WTC11 (cell line): ENCODE data around the gene KLHL22. TPM values are rescaled to one million over a fixed set of nuclear protein-coding genes. Genes with fewer than 3 reads are reported as not detected.

ENCODE experiments used
- ATAC-seq: fragments of 200-7000 bp; cut with Tn5 transposase; 2 replicates; pipeline ENCODE4 v1.10.0; 2021; ENCODE audit warnings: mild to moderate bottlenecking, moderate library complexity
- CTCF ChIA-PET: fragments of 300-600 bp; sonication (Branson Sonifier 250); formaldehyde crosslinking; loops from one replicate; lab custom pipeline; 2021; ENCODE audit warnings: antibody characterized with exemption; lab: Charles Lee
- POLR2A ChIA-PET: fragments of 350-600 bp; sonication (Branson Sonifier 250); formaldehyde crosslinking; loops from one replicate; lab custom pipeline; 2021; ENCODE audit warnings: antibody characterized with exemption; lab: Charles Lee
- DNase-seq: peaks from one replicate; pipeline ENCODE4 v3.0.0; 2021; ENCODE audit warnings: low spot score
- H3K27ac Mint-ChIP-seq: 2 replicates; pipeline ENCODE4 v1.8.0; 2021; ENCODE audit warnings: mixed read lengths
- H3K27me3 Mint-ChIP-seq: 2 replicates; pipeline ENCODE4 v1.8.0; 2021; ENCODE audit warnings: low read depth, mild to moderate bottlenecking, moderate library complexity, mixed read lengths
- H3K36me3 Mint-ChIP-seq: 2 replicates; pipeline ENCODE4 v1.8.0; 2021; ENCODE audit warnings: mixed read lengths
- H3K4me1 Mint-ChIP-seq: 2 replicates; pipeline ENCODE4 v1.8.0; 2022; ENCODE audit warnings: mixed read lengths
- H3K4me3 Mint-ChIP-seq: 2 replicates; pipeline ENCODE4 v1.8.0; 2021; ENCODE audit warnings: mild to moderate bottlenecking, moderate library complexity, mixed read lengths
- H3K9me3 Mint-ChIP-seq: 2 replicates; pipeline ENCODE4 v1.8.0; 2021; ENCODE audit warnings: mixed read lengths
- AFF4 ChIP-seq: sonication (generic); formaldehyde crosslinking; IDR thresholded peaks from 2 replicates; pipeline ENCODE4 v1.8.1; 2023; ENCODE audit warnings: mild to moderate bottlenecking, missing genetic modification reagents, borderline replicate concordance
- CREM ChIP-seq: sonication (generic); formaldehyde crosslinking; IDR thresholded peaks from 2 replicates; pipeline ENCODE4 v1.8.1; 2022; ENCODE audit warnings: mild to moderate bottlenecking, missing genetic modification reagents, moderate library complexity
- EMX1 ChIP-seq: fragments of 250-450 bp; sonication (Bioruptor Pico); IDR thresholded peaks from 2 replicates; pipeline ENCODE4 v1.8.0; 2021; ENCODE audit warnings: mild to moderate bottlenecking
- ERG ChIP-seq: fragments of 250-450 bp; sonication (Bioruptor Pico); IDR thresholded peaks from 2 replicates; pipeline ENCODE4 v1.8.0; 2021; ENCODE audit warnings: mild to moderate bottlenecking
- GABPB1 ChIP-seq: sonication (generic); formaldehyde crosslinking; IDR thresholded peaks from 2 replicates; pipeline ENCODE4 v1.8.1; 2023; ENCODE audit warnings: mild to moderate bottlenecking, missing genetic modification reagents
- GTF2I ChIP-seq: fragments of 250-450 bp; sonication (Bioruptor Pico); conservative IDR thresholded peaks from 2 replicates; pipeline ENCODE4 v1.4.0; 2021; ENCODE audit warnings: mild to moderate bottlenecking
- HMGA2 ChIP-seq: fragments of 250-450 bp; sonication (Bioruptor Pico); IDR thresholded peaks from 2 replicates; pipeline ENCODE4 v1.4.0; 2021; ENCODE audit warnings: mild to moderate bottlenecking, moderate library complexity
- MYBL2 ChIP-seq: sonication (generic); formaldehyde crosslinking; IDR thresholded peaks from 2 replicates; pipeline ENCODE4 v1.8.1; 2023; ENCODE audit warnings: mild to moderate bottlenecking, moderate library complexity, missing genetic modification reagents
- NFE2L1 ChIP-seq: sonication (generic); formaldehyde crosslinking; IDR thresholded peaks from 2 replicates; pipeline ENCODE4 v1.8.1; 2023; ENCODE audit warnings: missing genetic modification reagents
- NR1H2 ChIP-seq: sonication (generic); formaldehyde crosslinking; IDR thresholded peaks from 2 replicates; pipeline ENCODE4 v1.9.0; 2021; ENCODE audit warnings: mild to moderate bottlenecking, moderate library complexity, missing genetic modification reagents
- NR2C2 ChIP-seq: sonication (generic); formaldehyde crosslinking; IDR thresholded peaks from 2 replicates; pipeline ENCODE4 v1.8.0; 2022; ENCODE audit warnings: mild to moderate bottlenecking, missing genetic modification reagents
- PRDM15 ChIP-seq: sonication (generic); formaldehyde crosslinking; IDR thresholded peaks from 2 replicates; pipeline ENCODE4 v1.8.0; 2022; ENCODE audit warnings: missing genetic modification reagents
- RELA ChIP-seq: sonication (generic); formaldehyde crosslinking; IDR thresholded peaks from 2 replicates; pipeline ENCODE4 v1.8.1; 2022; ENCODE audit warnings: missing genetic modification reagents, mild to moderate bottlenecking, borderline replicate concordance
- SMAD4 ChIP-seq: sonication (generic); formaldehyde crosslinking; IDR thresholded peaks from 2 replicates; pipeline ENCODE4 v1.8.0; 2022; ENCODE audit warnings: mild to moderate bottlenecking, missing genetic modification reagents
- SOX15 ChIP-seq: fragments of 250-450 bp; sonication (Bioruptor Pico); IDR thresholded peaks from 2 replicates; pipeline ENCODE4 v1.9.0; 2021; ENCODE audit warnings: mild to moderate bottlenecking
- STAT6 ChIP-seq: sonication (generic); formaldehyde crosslinking; conservative IDR thresholded peaks from 2 replicates; pipeline ENCODE4 v1.8.1; 2023; ENCODE audit warnings: mild to moderate bottlenecking, low read depth, missing genetic modification reagents, moderate library complexity
- TP53 ChIP-seq: sonication (generic); formaldehyde crosslinking; IDR thresholded peaks from 2 replicates; pipeline ENCODE4 v1.8.1; 2023; ENCODE audit warnings: mild to moderate bottlenecking, missing genetic modification reagents
- ZBTB21 ChIP-seq: sonication (generic); formaldehyde crosslinking; IDR thresholded peaks from 2 replicates; pipeline ENCODE4 v1.8.1; 2023; ENCODE audit warnings: mild to moderate bottlenecking, missing genetic modification reagents, borderline replicate concordance
- ZNF121 ChIP-seq: sonication (generic); formaldehyde crosslinking; IDR thresholded peaks from 2 replicates; pipeline ENCODE4 v1.8.0; 2023; ENCODE audit warnings: missing genetic modification reagents
- ZNF281 ChIP-seq: sonication (generic); formaldehyde crosslinking; IDR thresholded peaks from 2 replicates; pipeline ENCODE4 v1.8.0; 2023; ENCODE audit warnings: mild to moderate bottlenecking, missing genetic modification reagents
- total RNA-seq: library from RNA; stranded (reverse); gene quantifications from 3 replicates; pipeline ENCODE4 v1.2.3, GENCODE V29; 2021

KLHL22 gene
- total RNA-seq, 1 experiment from 2014 or later, result 15.7 TPM

GRCh38 chr22:20439556-20439927, 56.1 kb downstream of the KLHL22 start (continued):
- no peak for TF ChIP-seq ZNF281 (CRISPR knock-in tag)
- TF ChIP-seq ZNF121, result no peak
- TF ChIP-seq ERG, result no peak

GRCh38 chr22:20438678-20439492, 56.7 kb downstream of the KLHL22 start:
- Mint-ChIP-seq H3K4me1 (peaks cover 21% of the 10 kb centered on the region), H3K27me3 (peaks cover 49% of the 10 kb centered on the region), H3K9me3 (no peaks in the 10 kb centered on the region), H3K27ac (no peak overlapping the region), H3K36me3 (no peaks in the 10 kb centered on the region), H3K4me3 (peak overlapping the region; percentile 62)
- DNase-seq (peak; percentile 54), ATAC-seq (peak; percentile 31)
- ChIA-PET CTCF (interaction anchor here (0.7 to 2.6 kb wide), 12 partner anchors 9 to 200 kb away, joined by 3 to 21 read pairs (median 4); partner anchors contain the start of gene DGCR6L), POLR2A (no interaction called here)
- TF ChIP-seq EMX1 (CRISPR knock-in tag), result no peak
- TF ChIP-seq RELA (CRISPR knock-in tag), result no peak
- no peak for TF ChIP-seq PRDM15 (CRISPR knock-in tag)
- no peak for TF ChIP-seq NR2C2 (CRISPR knock-in tag)
- no peak for TF ChIP-seq ERG
- no peak for TF ChIP-seq GABPB1
- TF ChIP-seq NR1H2, result no peak
- TF ChIP-seq GTF2I, result no peak
- TF ChIP-seq AFF4, result no peak
- no peak for TF ChIP-seq NFE2L1 (CRISPR knock-in tag)
- TF ChIP-seq CREM, result no peak
- no peak for TF ChIP-seq TP53 (CRISPR knock-in tag)
- TF ChIP-seq SOX15, result no peak
- TF ChIP-seq ZBTB21 (CRISPR knock-in tag), result no peak
- no peak for TF ChIP-seq STAT6 (CRISPR knock-in tag)
- no peak for TF ChIP-seq SMAD4 (CRISPR knock-in tag)
- TF ChIP-seq MYBL2 (CRISPR knock-in tag), result no peak
- TF ChIP-seq HMGA2, result no peak
